SK-N-SH (cell line): ENCODE measurements around the gene GIPC2. TPM values are rescaled to one million over a fixed set of nuclear protein-coding genes. Genes with fewer than 3 reads are reported as not detected.

ENCODE experiments used
- CTCF ChIA-PET: fragments of 300-600, 350-600 bp; formaldehyde crosslinking; extraction: SDS; loops from one replicate; lab custom pipeline; 2021; lab: Yijun Ruan, JAX
- POLR2A ChIA-PET: fragments of 350-600 bp; sonication (Branson Sonifier 250); formaldehyde crosslinking; extraction: SDS; loops from one replicate; lab custom pipeline; 2020; ENCODE audit warnings: antibody characterized with exemption, inconsistent platforms; lab: Yijun Ruan, JAX
- DNase-seq: peaks from one replicate; pipeline ENCODE4 v3.0.0; 2012
- H2AFZ ChIP-seq: fragments of 200-600 bp; sonication (generic); 2 replicates; pipeline ENCODE4 v1.8.1; 2016; ENCODE audit warnings: antibody characterized with exemption, mild to moderate bottlenecking, low read depth
- H3F3A ChIP-seq: fragments of 200-600 bp; sonication (generic); replicated peaks from 2 replicates; pipeline ENCODE3; 2016; ENCODE audit warnings: antibody characterized with exemption, mild to moderate bottlenecking; ENCODE audit not compliant: insufficient read depth
- H3K27ac ChIP-seq, 2 experiments: fragments of 200-500 bp in 1 of 2; fragments of 200-600 bp in 1 of 2; sonication (Bioruptor generic) in 1 of 2; sonication (generic), shearing (Covaris generic) in 1 of 2; 2 replicates each; pipeline versions ENCODE4 v1.5.1 to v1.6.1; 2014 to 2016; ENCODE audit warnings: low read depth in 2 of 2, inconsistent platforms in 1 of 2, low read length in 1 of 2, mild to moderate bottlenecking in 1 of 2, mixed read lengths in 1 of 2
- H3K27me3 ChIP-seq: fragments of 200-600 bp; sonication (generic), shearing (Covaris generic); 2 replicates; pipeline ENCODE4 v1.6.1; 2016; ENCODE audit warnings: mixed run types; ENCODE audit not compliant: insufficient read depth
- H3K36me3 ChIP-seq, 2 experiments: fragments of 200-500 bp in 1 of 2; fragments of 200-600 bp in 1 of 2; sonication (Bioruptor generic) in 1 of 2; sonication (generic) in 1 of 2; replicated peaks in 1 of 2; 2 replicates each; pipeline versions ENCODE3 to v1.5.1; 2014 to 2016; ENCODE audit warnings: low read length in 1 of 2, mild to moderate bottlenecking in 1 of 2; ENCODE audit not compliant: insufficient read depth in 2 of 2, control insufficient read depth in 1 of 2
- H3K4me1 ChIP-seq, 2 experiments: fragments of 200-500 bp in 1 of 2; fragments of 200-600 bp in 1 of 2; sonication (Bioruptor generic) in 1 of 2; sonication (generic), shearing (Covaris generic) in 1 of 2; 2 replicates each; pipeline versions ENCODE4 v1.5.1 to v1.6.1; 2014 to 2016; ENCODE audit warnings: low read depth in 1 of 2, low read length in 1 of 2, mixed run types in 1 of 2; ENCODE audit not compliant: insufficient read depth in 2 of 2, control insufficient read depth in 1 of 2
- H3K4me2 ChIP-seq: fragments of 200-600 bp; sonication (generic), shearing (Covaris generic); 2 replicates; pipeline ENCODE4 v1.6.1; 2017; ENCODE audit warnings: mixed run types
- H3K4me3 ChIP-seq, 2 experiments: fragments of 200-500 bp in 1 of 2; fragments of 200-600 bp in 1 of 2; sonication (Bioruptor generic) in 1 of 2; sonication (generic), shearing (Covaris generic) in 1 of 2; 2 replicates each; pipeline versions ENCODE4 v1.5.1 to v1.8.1; 2014 to 2016; ENCODE audit warnings: low read depth in 2 of 2, inconsistent platforms in 1 of 2, low read length in 1 of 2, mild to moderate bottlenecking in 1 of 2, mixed read lengths in 1 of 2, moderate library complexity in 1 of 2
- H3K79me2 ChIP-seq: fragments of 200-600 bp; sonication (generic); 2 replicates; pipeline ENCODE4 v1.8.1; 2017; ENCODE audit warnings: mild to moderate bottlenecking; ENCODE audit not compliant: insufficient read depth
- H3K9ac ChIP-seq: fragments of 200-600 bp; sonication (generic); 2 replicates; pipeline ENCODE4 v1.6.1; 2017; ENCODE audit warnings: mixed run types
- H3K9me2 ChIP-seq: fragments of 200-600 bp; sonication (generic); 2 replicates; pipeline ENCODE4 v1.6.1; 2017; ENCODE audit warnings: mixed run types
- H3K9me3 ChIP-seq: fragments of 200-600 bp; sonication (generic); 2 replicates; pipeline ENCODE4 v1.6.1; 2017; ENCODE audit warnings: mixed run types, mild to moderate bottlenecking, moderate library complexity
- H4K20me1 ChIP-seq: fragments of 200-600 bp; sonication (generic); 2 replicates; pipeline ENCODE4 v1.6.1; 2017; ENCODE audit warnings: mild to moderate bottlenecking, mixed run types; ENCODE audit not compliant: insufficient read depth
- ELF1 ChIP-seq: IDR thresholded peaks from 2 replicates; pipeline ENCODE4 v1.4.0; 2012
- EP300 ChIP-seq, 2 experiments: IDR thresholded peaks; 2 replicates each; pipeline versions ENCODE4 v1.4.0 to v1.6.1; 2012; ENCODE audit warnings: borderline replicate concordance in 1 of 2, low read depth in 1 of 2, low read length in 1 of 2
- EZH2phosphoT487 ChIP-seq: fragments of 200-600 bp; sonication (generic); IDR thresholded peaks from 2 replicates; pipeline ENCODE4 v1.6.1; 2017; ENCODE audit warnings: low read depth, mixed run types, mild to moderate bottlenecking, antibody characterized with exemption, moderate library complexity, borderline replicate concordance
- FOXJ3 ChIP-seq: sonication (generic); formaldehyde crosslinking; IDR thresholded peaks from 2 replicates; pipeline ENCODE4 v1.5.1; 2020; ENCODE audit warnings: mild to moderate bottlenecking, missing genetic modification reagents
- GABPA ChIP-seq: IDR thresholded peaks from 2 replicates; pipeline ENCODE4 v1.4.0; 2012; ENCODE audit warnings: low read depth, mild to moderate bottlenecking
- IRF3 ChIP-seq: fragments of 150-350 bp; IDR thresholded peaks from 2 replicates; pipeline ENCODE4 v1.6.1; 2016; ENCODE audit warnings: mild to moderate bottlenecking, low read depth, low read length
- MAX ChIP-seq: IDR thresholded peaks from 2 replicates; pipeline ENCODE4 v1.4.0; 2012; ENCODE audit warnings: low read depth
- NFIC ChIP-seq: IDR thresholded peaks from 2 replicates; pipeline ENCODE4 v1.4.0; 2012; ENCODE audit warnings: borderline replicate concordance
- NRF1 ChIP-seq: IDR thresholded peaks from 2 replicates; pipeline ENCODE4 v1.6.1; 2012; ENCODE audit warnings: low read depth, mild to moderate bottlenecking, low read length
- PBX3 ChIP-seq: IDR thresholded peaks from 2 replicates; pipeline ENCODE4; 2012
- RAD21 ChIP-seq: IDR thresholded peaks from 2 replicates; pipeline ENCODE4 v1.6.1; 2012; ENCODE audit warnings: mild to moderate bottlenecking, low read length
- RCOR1 ChIP-seq: fragments of 150-350 bp; IDR thresholded peaks from 2 replicates; pipeline ENCODE4 v1.6.1; 2017; ENCODE audit warnings: antibody characterized with exemption, low read length
- REST ChIP-seq: IDR thresholded peaks from 2 replicates; pipeline ENCODE4 v1.6.1; 2012; ENCODE audit warnings: mild to moderate bottlenecking, low read depth, low read length, moderate library complexity
- SMC3 ChIP-seq: IDR thresholded peaks from 2 replicates; pipeline ENCODE4 v1.6.1; 2012; ENCODE audit warnings: low read depth, low read length, improper control_type of control experiment
- TCF12 ChIP-seq: IDR thresholded peaks from 2 replicates; pipeline ENCODE4 v1.4.0; 2012
- USF1 ChIP-seq: IDR thresholded peaks from 2 replicates; pipeline ENCODE4 v1.4.0; 2012; ENCODE audit warnings: low read depth, borderline replicate concordance
- USF2 ChIP-seq: fragments of 150-350 bp; IDR thresholded peaks from 2 replicates; pipeline ENCODE4 v1.6.1; 2017; ENCODE audit warnings: antibody characterized with exemption, low read length, low read depth, borderline replicate concordance
- YY1 ChIP-seq: IDR thresholded peaks from 2 replicates; pipeline ENCODE4 v1.4.0; 2012; ENCODE audit warnings: low read depth, mild to moderate bottlenecking
- whole genome bisulfite sequencing: methylation state at CpG from one replicate; pipeline ENCODE4 v1.1.6; 2017; ENCODE audit warnings: low lambda C conversion rate; 5-methylcytosine and 5-hydroxymethylcytosine counted together
- polyA plus RNA-seq, 3 experiments: library from polyadenylated mRNA; depleted of rRNA; stranded (reverse); fragments of >200 nt; gene quantifications; 2 replicates each; pipeline ENCODE4 v1.2.3, GENCODE V29; 2012

Gene GIPC2
- polyA plus RNA-seq, 1 of the 3 experiments (the other 2 are of a cell fraction) = 0.02 TPM

- TF ChIP-seq EP300 (IDR thresholded peaks at IDR 0.05; ENCODE audit: borderline replicate concordance in 1 of 2, low read depth in 1 of 2, low read length in 1 of 2) = no peak
- no peak for TF ChIP-seq RCOR1
These were observed 42.7 kb downstream of the GIPC2 start (continued) for GRCh38 chr1:78088486-78088885.

GRCh38 chr1:78089010-78089409, 43.2 kb downstream of the GIPC2 start:
- H3K9ac ChIP-seq = no peak overlapping the region
- H3K4me3 ChIP-seq = no peak overlapping the region
- no peaks in the 10 kb centered on the region for H3F3A ChIP-seq
- POLR2A ChIA-PET = no interaction called here
- H3K27me3 ChIP-seq = no peaks in the 10 kb centered on the region
- CTCF ChIA-PET = interaction anchor here (2.4 kb wide), 1 partner anchor 14 kb away, joined by 8 read pairs; no protein-coding TSS in a partner anchor
- no peak overlapping the region for H3K27ac ChIP-seq
- peaks cover 0 to 5% of the 10 kb centered on the region in 2 experiments for H3K36me3 ChIP-seq
- TF ChIP-seq REST (no peak), USF2 (no peak), FOXJ3 (CRISPR knock-in tag) (no peak), USF1 (no peak), EP300 (IDR thresholded peaks at IDR 0.05; ENCODE audit: borderline replicate concordance in 1 of 2, low read depth in 1 of 2, low read length in 1 of 2) (no peak), EZH2phosphoT487 (no peak), MAX (no peak), TCF12 (no peak), SMC3 (no peak), IRF3 (no peak), ELF1 (no peak), NFIC (no peak), PBX3 (no peak), GABPA (no peak), YY1 (no peak), RAD21 (no peak), NRF1 (no peak)
- H2AFZ ChIP-seq = no peak overlapping the region
- H3K79me2 ChIP-seq = no peaks in the 10 kb centered on the region
- H4K20me1 ChIP-seq = no peaks in the 10 kb centered on the region
- H3K9me2 ChIP-seq = no peaks in the 10 kb centered on the region
- no peak overlapping the region for H3K4me2 ChIP-seq
- WGBS = 91% methylated on average over 3 of the region's 3 CpGs
- H3K4me1 ChIP-seq = peaks cover 0 to 4% of the 10 kb centered on the region in 2 experiments; a peak in 1 of 4 replicates
- H3K9me3 ChIP-seq = peaks cover 6% of the 10 kb centered on the region; the same call in 1 of the 2 replicates
- DNase-seq = no peak
